ENCODE measurements around the gene HOXC4.

DNA sequence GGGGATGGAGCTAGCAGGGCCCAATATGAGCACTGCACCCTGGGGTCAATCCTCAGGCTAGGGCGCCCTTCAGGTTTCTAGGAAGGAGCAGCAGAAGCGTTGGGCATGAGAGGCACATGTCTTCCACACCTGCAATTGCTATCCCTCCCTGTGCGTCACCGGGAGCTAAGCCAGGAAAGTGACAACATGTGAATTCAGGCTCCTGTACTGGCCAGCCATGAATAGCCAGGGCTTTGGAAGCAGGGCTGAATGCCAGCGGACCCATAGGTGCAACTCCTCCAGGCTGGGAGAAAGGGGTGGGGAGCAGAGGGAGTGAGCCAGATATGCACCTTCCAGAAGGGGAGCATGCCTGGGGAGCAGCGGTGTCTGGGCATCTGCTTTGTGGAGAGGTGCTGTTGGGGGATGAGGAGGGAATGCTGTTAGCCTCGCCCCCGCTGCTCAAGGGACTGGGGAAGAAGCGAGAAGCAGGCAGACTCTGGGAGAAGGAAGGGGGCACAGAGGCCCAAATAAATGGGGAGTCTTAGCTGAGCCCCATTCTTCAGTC is 14.7 kb upstream of the HOXC4 start:
- TF ChIP-seq GATA2 (IDR thresholded peaks at IDR 0.05; ENCODE audit: low read depth, low read length) (no peak), GATA3 (IDR thresholded peaks at IDR 0.05; ENCODE audit: low read depth, low read length) (no peak)
